DMS153 treated with DMSO at 0.1 percent for 48 hours (cell line): ENCODE results near the gene SLC44A3.

Experiments used
- DNase-seq: peaks from one replicate; lab custom pipeline; 2025; ENCODE audit not compliant: unreplicated experiment; lab: John Stamatoyannopoulos, UW

Gene SLC44A3

DNA sequence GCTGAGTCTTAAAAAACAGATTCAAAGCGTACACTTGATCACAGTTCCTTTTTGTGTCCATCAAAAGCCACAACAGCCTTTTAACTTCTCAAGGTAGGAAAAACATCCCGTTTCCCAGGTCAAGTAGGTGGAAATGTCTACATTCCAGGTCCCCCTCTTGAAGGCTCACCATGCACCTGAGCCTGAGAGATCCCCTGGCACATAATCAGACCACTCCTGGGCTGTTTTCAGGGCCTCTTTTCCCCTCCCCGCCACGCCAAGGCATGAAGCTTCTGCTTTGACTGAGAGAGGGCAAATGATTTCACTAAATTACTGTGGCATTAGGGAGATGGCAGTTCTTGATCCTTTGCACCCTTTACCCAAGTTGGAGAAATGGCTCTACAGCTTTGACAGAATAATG, 85.0 kb downstream of the SLC44A3 start:
- no peak for DNase-seq

DNA sequence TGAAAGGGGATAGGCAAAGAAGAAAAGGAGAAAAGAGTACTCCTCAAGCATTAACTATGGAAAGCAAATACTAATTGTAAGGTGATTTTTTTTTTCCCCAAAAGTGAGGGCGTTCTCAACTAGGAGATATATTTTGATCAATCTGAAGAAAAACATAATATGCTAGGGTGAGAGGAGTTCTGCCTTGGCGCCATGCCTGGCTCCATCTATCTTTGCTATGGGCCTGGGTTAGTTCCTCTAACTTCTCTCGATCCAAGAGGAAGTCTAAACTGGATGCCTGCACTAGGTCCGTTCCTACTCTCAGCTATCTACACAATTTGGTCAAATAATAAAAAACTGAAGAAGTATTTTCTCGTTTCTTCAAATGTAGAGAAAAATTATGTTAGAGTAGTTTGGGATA, 86.2 kb downstream of the SLC44A3 start:
- DNase-seq, result no peak

DNA sequence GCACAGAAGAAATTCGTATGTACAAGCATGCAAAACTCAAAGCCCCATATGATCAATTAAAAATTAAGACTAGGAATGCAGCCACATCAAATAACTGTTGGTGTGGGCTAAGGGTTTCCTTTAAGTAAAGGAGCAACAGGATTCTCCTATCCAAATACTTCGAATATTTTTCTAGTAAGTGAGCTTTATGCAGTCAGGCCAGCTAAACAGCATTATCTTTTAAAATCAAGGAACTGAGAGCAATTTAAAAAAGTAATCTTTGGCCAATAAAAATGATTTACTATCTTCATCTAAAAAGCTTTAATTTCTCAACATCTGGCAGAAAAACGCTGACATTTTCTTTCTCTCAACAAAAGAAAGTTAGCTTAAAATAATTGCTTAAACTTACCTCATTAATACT, 87.0 kb downstream of the SLC44A3 start:
- no peak for DNase-seq

DNA sequence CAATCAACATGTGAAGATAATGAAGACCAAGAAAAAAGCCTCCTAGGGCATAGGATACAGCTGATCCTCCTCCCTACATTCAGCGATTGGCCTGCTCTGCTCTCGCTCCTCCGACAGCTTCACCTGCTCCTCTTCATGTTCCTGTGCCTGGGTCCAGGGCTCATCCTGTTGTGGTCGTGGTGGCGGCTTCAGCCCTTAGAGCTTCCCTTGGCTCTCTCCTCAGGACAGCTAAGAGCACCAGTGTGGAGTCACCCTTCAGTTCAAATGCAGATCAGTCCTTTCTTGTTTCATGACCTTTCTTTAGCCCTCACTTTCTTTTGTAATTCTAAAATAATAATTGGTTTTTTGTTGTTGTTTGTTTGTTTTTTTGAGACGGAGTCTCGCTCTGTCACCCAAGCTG, 88.0 kb downstream of the SLC44A3 start:
- no peak for DNase-seq

DNA sequence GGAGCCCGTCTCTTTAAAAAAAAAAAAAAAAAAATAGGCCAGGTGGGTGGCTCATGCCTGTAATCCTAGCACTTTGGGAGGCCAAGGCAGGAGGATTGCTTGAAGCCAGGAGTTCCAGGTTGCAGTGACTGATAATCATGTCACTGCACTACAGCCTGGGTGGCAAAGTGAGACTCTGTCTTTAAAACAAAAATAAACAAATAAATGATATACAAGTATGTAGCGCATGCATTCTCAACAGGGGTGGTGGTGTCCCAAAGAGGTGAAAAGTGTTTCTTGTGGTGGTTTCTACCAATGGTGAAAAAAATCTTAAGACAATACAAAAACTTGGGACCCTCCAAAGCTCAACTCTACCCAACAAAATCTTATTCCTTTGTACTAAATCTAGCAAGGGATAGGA, 88.8 kb downstream of the SLC44A3 start:
- DNase-seq, result no peak

- DNase-seq, result no peak
Measured at GRCh38 chr1:94909486-94909885, 89.3 kb downstream of the SLC44A3 start.

- DNase-seq, result no peak
Measured at GRCh38 chr1:94912263-94913184, 92.4 kb downstream of the SLC44A3 start.

DNA sequence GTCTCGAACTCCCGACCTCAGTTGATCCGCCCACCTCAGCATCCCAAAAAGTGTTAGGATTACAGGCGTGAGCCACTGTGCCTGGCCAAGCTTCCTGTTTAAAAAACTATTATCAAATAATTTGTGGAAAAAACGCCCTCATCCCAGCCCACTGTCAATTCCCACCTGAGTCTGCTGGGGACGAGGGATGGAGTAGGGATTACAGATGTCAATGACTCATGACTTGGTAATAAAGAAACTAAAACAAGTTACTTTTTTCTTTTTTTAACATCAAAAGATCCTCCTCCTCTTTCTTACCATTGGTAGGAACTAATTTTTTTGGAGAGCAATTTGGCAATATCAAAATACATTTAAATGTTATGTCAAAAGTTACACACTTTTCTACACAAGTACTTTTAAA, 97.1 kb downstream of the SLC44A3 start:
- DNase-seq, result no peak

- DNase-seq, result no peak
Measured at GRCh38 chr1:94919241-94920030, 99.3 kb downstream of the SLC44A3 start.

- no peak for DNase-seq
Measured at GRCh38 chr1:94920061-94920460, 99.9 kb downstream of the SLC44A3 start.

GRCh38 chr1:94921977-94922376, 101.8 kb downstream of the SLC44A3 start:
- DNase-seq, result no peak

DNA sequence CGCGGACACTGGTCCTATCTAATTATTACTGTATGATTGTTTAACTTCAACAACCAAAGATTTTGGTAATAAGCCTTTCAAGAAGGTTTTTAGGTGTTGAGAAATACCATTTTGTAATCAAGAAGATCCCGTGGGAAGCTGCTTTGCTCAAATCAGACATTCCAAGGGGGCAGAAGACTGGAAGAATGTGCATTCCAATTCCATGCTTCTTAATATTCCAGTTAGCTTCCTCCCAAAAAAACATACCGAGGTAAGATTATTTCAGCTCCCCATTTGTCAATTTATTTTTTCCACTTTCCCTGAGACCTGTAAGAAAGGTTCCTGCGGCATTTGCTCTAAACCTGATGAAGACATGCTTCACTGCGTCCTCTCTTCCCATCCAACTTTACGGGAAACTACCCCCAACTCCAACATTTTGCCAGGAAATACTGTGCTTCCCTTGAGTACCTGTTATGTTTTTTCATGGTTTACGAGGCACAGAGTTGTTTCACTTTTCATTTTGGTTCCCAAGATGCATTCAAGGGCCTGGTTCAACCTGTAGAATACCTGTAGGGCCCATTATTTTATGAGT, 102.7 kb downstream of the SLC44A3 start:
- no peak for DNase-seq

DNA sequence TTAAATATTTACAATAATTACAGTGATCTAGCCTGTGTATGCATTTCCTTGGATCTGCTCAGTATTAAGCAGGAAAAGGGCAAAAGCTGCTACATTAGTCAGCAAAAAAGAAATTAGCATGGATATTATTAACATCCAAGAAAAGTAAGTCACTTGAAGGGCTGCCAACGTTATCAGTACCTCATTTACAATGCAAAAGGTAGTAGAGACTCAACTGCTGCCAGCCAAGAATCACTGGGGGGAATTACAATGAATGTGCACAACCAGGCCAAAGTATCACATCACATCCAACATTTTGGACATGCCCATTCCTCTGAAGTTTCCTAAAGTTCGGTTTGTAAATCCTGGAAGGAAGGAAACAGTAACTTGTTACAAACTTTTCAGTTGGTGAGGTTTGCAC, 104.8 kb downstream of the SLC44A3 start:
- DNase-seq, result no peak

- DNase-seq, result no peak
Measured at GRCh38 chr1:94925561-94926125, 105.5 kb downstream of the SLC44A3 start.

DNA sequence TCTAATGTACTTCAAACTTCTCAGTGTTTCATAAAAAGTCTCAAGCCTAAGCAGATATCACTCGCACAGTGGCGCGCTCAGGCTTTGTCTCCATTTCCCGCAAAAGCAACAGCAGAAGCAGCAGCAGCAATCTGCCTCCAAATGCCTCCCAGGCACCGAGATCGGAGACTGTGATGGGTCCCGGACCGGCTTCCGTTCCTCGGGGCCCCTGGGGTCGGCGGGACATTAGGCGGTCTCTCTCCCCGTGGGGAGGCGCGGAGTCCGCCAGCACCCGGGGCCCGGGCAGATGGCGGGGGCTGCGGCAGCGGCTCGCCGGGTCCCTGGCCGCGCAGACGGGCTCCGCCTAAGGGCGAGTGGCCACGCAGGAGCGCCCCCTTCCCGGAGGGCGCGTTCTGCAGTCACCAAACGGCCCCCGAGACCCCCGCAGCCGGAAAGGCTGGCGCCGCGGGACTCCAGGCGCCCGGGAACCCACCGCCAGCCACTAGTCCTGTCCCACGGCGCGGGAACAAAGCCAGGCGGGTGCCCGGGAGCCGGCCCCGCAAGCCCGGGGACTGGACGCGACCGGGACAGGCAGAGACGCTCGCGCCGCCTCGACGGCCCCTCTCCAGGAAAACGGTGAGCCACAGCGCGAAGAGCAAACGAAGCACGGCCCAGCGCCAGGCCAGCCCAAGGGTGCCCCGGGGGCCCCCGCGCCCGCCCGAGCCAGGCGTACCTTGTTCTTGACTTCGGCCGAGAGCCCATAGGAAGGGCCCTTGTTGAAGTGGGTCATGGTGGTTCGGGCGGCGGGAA, 106.2 kb downstream of the SLC44A3 start:
- DNase-seq, result no peak

- peak; percentile 75 for DNase-seq
Measured at GRCh38 chr1:94926915-94927404, 106.8 kb downstream of the SLC44A3 start, which contains the start of gene CNN3. Gene CNN3 (minus strand): TSS chr1:94927110. CDS start chr1:94926894, 216 bp downstream.

DNA sequence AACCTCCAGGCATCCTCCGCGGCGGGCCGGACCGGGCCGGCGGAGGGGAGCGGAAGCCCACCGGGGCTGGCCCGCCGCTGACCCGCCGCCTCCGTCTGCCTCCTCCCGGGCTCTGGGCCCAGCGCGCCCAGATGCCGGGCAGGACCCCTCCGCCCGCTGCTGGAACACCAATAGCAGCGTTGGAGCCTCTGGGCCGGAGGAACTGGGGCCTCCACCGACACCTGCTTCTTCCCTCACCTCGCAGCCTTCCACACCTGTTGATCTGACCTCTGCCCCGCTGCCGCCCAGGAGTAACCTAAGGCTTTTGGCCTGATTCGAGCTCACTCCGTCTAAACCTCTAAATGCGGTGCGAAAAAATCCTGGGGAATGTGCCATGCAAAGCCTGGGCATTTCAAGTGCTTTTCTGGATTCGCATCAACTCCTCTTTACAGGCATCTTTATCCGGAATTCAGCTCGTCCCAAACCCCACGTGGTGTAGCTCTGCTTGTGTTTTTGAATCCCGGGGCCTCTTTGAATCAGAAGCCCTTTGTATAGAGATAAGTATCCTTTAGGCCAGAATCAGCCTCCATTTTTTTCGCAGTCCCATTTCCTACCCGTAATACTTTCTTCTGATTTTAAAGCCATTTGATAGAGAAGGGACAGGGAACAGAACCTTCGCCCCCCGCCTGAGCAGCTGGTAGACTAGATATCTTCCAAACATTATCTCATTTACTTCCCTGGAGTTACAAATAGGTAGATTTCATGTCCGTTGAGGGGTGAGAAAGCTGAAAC, 107.4 kb downstream of the SLC44A3 start:
- no peak for DNase-seq

- DNase-seq, result no peak
Measured at GRCh38 chr1:94928293-94928939, 108.3 kb downstream of the SLC44A3 start.
